ENCODE results near the gene ZNF827. TPM values are rescaled to one million over a fixed set of nuclear protein-coding genes. Genes with fewer than 3 reads are reported as not detected.

The ZNF827 gene
- total RNA-seq, 1 experiment from 2014 or later: 22.4 TPM

DNA sequence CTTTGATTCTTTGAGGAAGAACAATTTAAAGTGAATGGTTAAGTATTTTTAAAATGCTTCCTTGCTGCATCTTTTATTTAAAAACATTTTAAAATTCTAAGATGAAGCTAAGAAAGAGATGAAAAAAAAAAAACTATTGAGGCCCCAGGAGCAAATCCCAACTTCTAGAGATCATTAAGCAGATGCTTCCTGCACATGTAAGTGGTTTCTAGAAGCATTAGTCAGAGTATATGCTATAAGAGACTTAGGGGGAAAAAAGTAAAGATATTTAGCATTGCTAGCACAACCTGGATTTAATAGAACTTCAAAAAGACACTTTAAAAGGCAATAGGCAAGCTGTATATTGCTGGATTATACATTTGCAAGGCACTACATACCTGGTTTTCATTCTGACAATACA, 64.7 kb downstream of the ZNF827 start:
- H2AFZ ChIP-seq: no peak overlapping the region
- H3K36me3 ChIP-seq (ENCODE audit: low read depth): no peaks in the 10 kb centered on the region
- DNase-seq: no peak
- H3K27me3 ChIP-seq (ENCODE audit: insufficient read depth, low read depth): no peaks in the 10 kb centered on the region
- no peaks in the 10 kb centered on the region for H3K9me3 ChIP-seq (ENCODE audit: insufficient read depth, low read depth)
- no peaks in the 10 kb centered on the region for H3F3A ChIP-seq (ENCODE audit: insufficient read depth, low read depth)
- H3K79me2 ChIP-seq (ENCODE audit: low read depth): no peaks in the 10 kb centered on the region
- H3K27ac ChIP-seq: no peak overlapping the region
- BruUV-seq (replicated peaks): no TSS peak
- H3K4me1 ChIP-seq (replicated peaks; ENCODE audit: insufficient read depth): no peaks in the 10 kb centered on the region
- intact Hi-C loops (cut with micrococcal nuclease; ENCODE audit: unreplicated experiment): no loop called here
- no peaks in the 10 kb centered on the region for H3K9me2 ChIP-seq (ENCODE audit: insufficient read depth)
- ChIA-PET POLR2A (ENCODE audit: unreplicated experiment) (interaction anchor here (0.6 kb wide), 1 partner anchor 336 kb away, joined by 5 read pairs; no protein-coding TSS in a partner anchor), CTCF (no interaction called here)
- H3K4me2 ChIP-seq: no peak overlapping the region
- H4K20me1 ChIP-seq (ENCODE audit: insufficient read depth): no peaks in the 10 kb centered on the region
- H3K4me3 ChIP-seq: no peak overlapping the region
- TF ChIP-seq, protein P1, sequence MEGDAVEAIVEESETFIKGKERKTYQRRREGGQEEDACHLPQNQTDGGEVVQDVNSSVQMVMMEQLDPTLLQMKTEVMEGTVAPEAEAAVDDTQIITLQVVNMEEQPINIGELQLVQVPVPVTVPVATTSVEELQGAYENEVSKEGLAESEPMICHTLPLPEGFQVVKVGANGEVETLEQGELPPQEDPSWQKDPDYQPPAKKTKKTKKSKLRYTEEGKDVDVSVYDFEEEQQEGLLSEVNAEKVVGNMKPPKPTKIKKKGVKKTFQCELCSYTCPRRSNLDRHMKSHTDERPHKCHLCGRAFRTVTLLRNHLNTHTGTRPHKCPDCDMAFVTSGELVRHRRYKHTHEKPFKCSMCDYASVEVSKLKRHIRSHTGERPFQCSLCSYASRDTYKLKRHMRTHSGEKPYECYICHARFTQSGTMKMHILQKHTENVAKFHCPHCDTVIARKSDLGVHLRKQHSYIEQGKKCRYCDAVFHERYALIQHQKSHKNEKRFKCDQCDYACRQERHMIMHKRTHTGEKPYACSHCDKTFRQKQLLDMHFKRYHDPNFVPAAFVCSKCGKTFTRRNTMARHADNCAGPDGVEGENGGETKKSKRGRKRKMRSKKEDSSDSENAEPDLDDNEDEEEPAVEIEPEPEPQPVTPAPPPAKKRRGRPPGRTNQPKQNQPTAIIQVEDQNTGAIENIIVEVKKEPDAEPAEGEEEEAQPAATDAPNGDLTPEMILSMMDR (conservative IDR thresholded peaks at IDR 0.05): no peak
- no peak for TF ChIP-seq EZH2 (IDR thresholded peaks at IDR 0.05; ENCODE audit: low read depth)

DNA sequence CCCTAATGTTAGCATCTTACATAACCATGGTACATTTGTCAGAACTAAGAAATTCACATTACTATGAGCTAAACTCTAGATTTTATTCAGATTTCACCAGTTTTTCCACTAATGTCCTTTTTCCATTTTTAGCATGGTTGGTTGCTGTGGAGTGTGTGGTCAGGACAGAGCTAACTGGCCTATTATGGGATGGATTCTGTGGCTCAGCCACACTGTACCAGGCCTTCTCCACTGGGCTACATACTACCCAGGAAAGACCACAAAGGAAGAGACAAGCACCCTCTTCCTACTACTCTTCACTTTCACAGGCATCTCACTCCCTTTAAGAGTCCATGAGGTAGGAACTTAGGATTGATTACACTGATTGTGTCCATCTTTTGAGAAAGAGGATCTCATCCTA, 67.4 kb downstream of the ZNF827 start:
- no TSS peak for BruUV-seq (replicated peaks)
- no peaks in the 10 kb centered on the region for H4K20me1 ChIP-seq (ENCODE audit: insufficient read depth)

DNA sequence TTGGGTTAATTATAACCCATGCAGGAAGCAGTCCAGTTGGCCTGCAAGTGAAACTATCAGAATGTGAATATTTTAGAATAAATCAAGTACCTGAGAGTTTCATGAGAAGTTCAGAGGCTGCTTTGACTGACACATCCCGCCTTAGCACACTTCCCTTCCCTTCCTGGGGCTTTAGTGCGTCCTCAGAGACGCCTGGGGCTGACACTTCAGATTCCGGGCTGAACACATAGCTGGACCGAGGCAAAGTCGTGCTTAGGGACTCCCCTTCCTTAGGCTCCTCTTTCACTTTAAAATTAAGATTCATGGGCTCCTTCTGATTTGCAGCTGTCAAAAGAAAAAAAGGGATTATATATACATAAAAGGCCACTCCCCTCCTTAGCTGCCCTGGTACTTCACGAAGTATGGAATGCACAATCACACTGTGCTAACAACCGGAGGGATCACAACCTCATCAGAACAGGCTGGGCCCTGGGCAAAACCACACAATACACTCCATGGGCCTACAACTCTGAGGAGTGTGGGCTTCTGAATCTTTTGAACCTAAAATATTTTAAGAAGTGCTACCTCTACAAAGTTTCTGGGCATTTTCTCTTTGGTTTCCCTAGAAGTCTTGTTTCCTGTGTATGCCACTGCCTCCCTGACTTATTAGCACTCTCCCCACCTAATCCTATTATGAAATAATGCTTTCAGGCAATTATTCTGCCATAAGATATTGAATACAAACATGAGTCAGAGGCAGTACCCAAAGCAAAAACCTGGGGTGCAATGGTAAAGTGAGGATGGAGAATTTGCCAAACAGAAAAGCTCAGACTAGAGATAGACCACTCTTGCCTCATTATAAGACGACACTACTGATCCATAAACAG, 68.2 kb downstream of the ZNF827 start:
- POLR2A ChIA-PET (ENCODE audit: unreplicated experiment): no interaction called here
- H3K36me3 ChIP-seq (ENCODE audit: low read depth): no peaks in the 10 kb centered on the region
- H3K4me2 ChIP-seq: no peak overlapping the region
- no peaks in the 10 kb centered on the region for H3K9me3 ChIP-seq (ENCODE audit: insufficient read depth, low read depth)
- intact Hi-C loops (cut with micrococcal nuclease; ENCODE audit: unreplicated experiment): no loop called here
- CTCF ChIA-PET: no interaction called here
- H3K27ac ChIP-seq: no peak overlapping the region
- H4K20me1 ChIP-seq (ENCODE audit: insufficient read depth): no peaks in the 10 kb centered on the region
- no peak overlapping the region for H3K4me3 ChIP-seq
- no peaks in the 10 kb centered on the region for H3K27me3 ChIP-seq (ENCODE audit: insufficient read depth, low read depth)
- TF ChIP-seq EZH2 (IDR thresholded peaks at IDR 0.05; ENCODE audit: low read depth): no peak
- TF ChIP-seq, protein P1 (conservative IDR thresholded peaks at IDR 0.05): no peak
- BruUV-seq (replicated peaks): no TSS peak
- no peak overlapping the region for H2AFZ ChIP-seq
- no peaks in the 10 kb centered on the region for H3K79me2 ChIP-seq (ENCODE audit: low read depth)
- no peaks in the 10 kb centered on the region for H3K9me2 ChIP-seq (ENCODE audit: insufficient read depth)
- DNase-seq: no peak
- H3F3A ChIP-seq (ENCODE audit: insufficient read depth, low read depth): no peaks in the 10 kb centered on the region
- H3K4me1 ChIP-seq (replicated peaks; ENCODE audit: insufficient read depth): no peaks in the 10 kb centered on the region

More for the DNA sequence above, 67.4 kb downstream of the ZNF827 start:
- no peaks in the 10 kb centered on the region for H3K4me1 ChIP-seq (replicated peaks; ENCODE audit: insufficient read depth)
- H3K36me3 ChIP-seq (ENCODE audit: low read depth): no peaks in the 10 kb centered on the region
- no peaks in the 10 kb centered on the region for H3K9me3 ChIP-seq (ENCODE audit: insufficient read depth, low read depth)
- CTCF ChIA-PET: no interaction called here
- H3K27me3 ChIP-seq (ENCODE audit: insufficient read depth, low read depth): no peaks in the 10 kb centered on the region
- H3K9me2 ChIP-seq (ENCODE audit: insufficient read depth): no peaks in the 10 kb centered on the region
- H3K4me3 ChIP-seq: no peak overlapping the region
- H3K27ac ChIP-seq: no peak overlapping the region
- DNase-seq: no peak
- H3K79me2 ChIP-seq (ENCODE audit: low read depth): no peaks in the 10 kb centered on the region
- no peak overlapping the region for H3K4me2 ChIP-seq
- POLR2A ChIA-PET (ENCODE audit: unreplicated experiment): no interaction called here
- H2AFZ ChIP-seq: no peak overlapping the region
- H3F3A ChIP-seq (ENCODE audit: insufficient read depth, low read depth): no peaks in the 10 kb centered on the region
- intact Hi-C loops (cut with micrococcal nuclease; ENCODE audit: unreplicated experiment): no loop called here
- no peak for TF ChIP-seq EZH2 (IDR thresholded peaks at IDR 0.05; ENCODE audit: low read depth)
- TF ChIP-seq, protein P1 (conservative IDR thresholded peaks at IDR 0.05): no peak
